Activated T-cell treated with anti-CD3 and anti-CD28 coated beads, Interleukin-2, amount 50 U/mL, for 4 hours (primary cell): Measurements from ENCODE around the gene HOXC4. TPM values are rescaled to one million over a fixed set of nuclear protein-coding genes. Genes with fewer than 3 reads are reported as not detected.
A peak's percentile ranks its signal among the peaks of the same experiment; 100 is the strongest.
"Not testable (repeated sequence)": the region's sequence is repeated elsewhere in the genome, so short reads cannot be mapped to it uniquely, and the experiment has no call there.

ENCODE experiments used
- ATAC-seq, 2 donors: fragments of 200-7000 bp; cut with Tn5 transposase; one replicate each; pipeline ENCODE4 v1.10.0; 2021
- DNase-seq: peaks from one replicate; pipeline ENCODE4 v3.0.0-alpha.2; 2020
- H3K27me3 Mint-ChIP-seq: one replicate; pipeline ENCODE4 v1.8.0; 2021; ENCODE audit warnings: low read depth, mixed read lengths
- H3K36me3 Mint-ChIP-seq: one replicate; pipeline ENCODE4 v1.8.0; 2022; ENCODE audit warnings: mixed read lengths; ENCODE audit not compliant: insufficient read depth
- H3K4me1 Mint-ChIP-seq: one replicate; pipeline ENCODE4 v1.8.0; 2021; ENCODE audit warnings: low read depth, mixed read lengths
- H3K4me3 Mint-ChIP-seq: one replicate; pipeline ENCODE4 v1.8.0; 2021; ENCODE audit warnings: mild to moderate bottlenecking, moderate library complexity, mixed read lengths
- H3K9me3 Mint-ChIP-seq: one replicate; pipeline ENCODE4 v1.8.0; 2021; ENCODE audit warnings: mixed read lengths
- total RNA-seq, 3 donors: library from RNA; stranded (reverse); gene quantifications; one replicate each; pipeline ENCODE4 v1.2.1, GENCODE V29; 2021

Gene HOXC4
- total RNA-seq, 3 donors from 2014 or later: 0.16 to 0.40 (median 0.29) TPM

DNA sequence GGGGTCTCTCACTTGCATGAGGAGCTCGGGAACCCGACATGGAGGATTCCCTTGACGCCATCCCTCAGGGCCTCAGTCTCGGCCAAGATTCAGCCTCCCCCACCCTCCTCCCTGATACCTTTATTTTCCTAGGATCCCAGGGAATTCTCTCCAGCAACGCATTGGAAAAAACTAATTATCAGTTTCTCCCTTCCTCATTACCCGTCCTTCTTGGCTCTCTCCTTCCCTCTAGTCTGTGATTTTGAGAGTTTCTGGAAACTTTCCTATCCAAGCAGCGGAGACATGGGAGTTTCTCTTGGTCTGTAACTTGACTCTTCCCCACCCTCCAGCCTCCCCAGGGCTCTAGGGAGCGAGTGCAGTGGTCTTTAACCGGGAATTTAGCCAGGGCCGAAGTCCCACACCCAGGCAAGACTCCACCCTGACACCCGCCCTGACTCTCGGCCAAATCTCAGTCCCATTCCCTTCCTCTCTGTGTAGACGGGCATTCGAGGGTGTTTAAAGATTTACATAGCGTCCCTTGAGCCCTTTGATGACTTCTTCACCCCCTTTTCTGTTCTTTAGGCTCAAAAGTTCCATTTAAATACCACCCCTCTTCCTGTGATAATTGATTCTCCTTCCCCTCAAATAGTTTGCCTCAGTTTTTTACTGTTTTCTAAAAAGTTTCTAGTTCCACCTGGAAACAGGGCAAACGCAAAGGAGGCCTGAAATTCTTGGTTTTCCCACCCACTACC lies 14.1 kb upstream of the HOXC4 start:
- H3K4me3 Mint-ChIP-seq: no peak overlapping the region
- no peak for ATAC-seq

GRCh38 chr12:54040148-54040494 lies 13.5 kb upstream of the HOXC4 start:
- H3K27me3 Mint-ChIP-seq: peaks cover 90% of the 10 kb centered on the region
- H3K4me3 Mint-ChIP-seq: no peak overlapping the region
- H3K36me3 Mint-ChIP-seq: no peaks in the 10 kb centered on the region
- ATAC-seq (no peak), DNase-seq (no peak)
- no peaks in the 10 kb centered on the region for H3K9me3 Mint-ChIP-seq
- peaks cover 4% of the 10 kb centered on the region for H3K4me1 Mint-ChIP-seq

More for the DNA sequence above, 14.1 kb upstream of the HOXC4 start:
- Mint-ChIP-seq H3K27me3 (peaks cover 90% of the 10 kb centered on the region), H3K36me3 (no peaks in the 10 kb centered on the region), H3K4me1 (peaks cover 6% of the 10 kb centered on the region), H3K9me3 (no peaks in the 10 kb centered on the region)
- DNase-seq: no peak

- DNase-seq (no peak), ATAC-seq (no peak)
- Mint-ChIP-seq H3K9me3 (no peaks in the 10 kb centered on the region), H3K4me1 (peaks cover 4% of the 10 kb centered on the region), H3K27me3 (peaks cover 90% of the 10 kb centered on the region), H3K36me3 (no peaks in the 10 kb centered on the region), H3K4me3 (no peak overlapping the region)
Observed at GRCh38 chr12:54040648-54041047, 13.0 kb upstream of the HOXC4 start.

GRCh38 chr12:54041097-54041690 lies 12.4 kb upstream of the HOXC4 start:
- DNase-seq: no peak
- H3K27me3 Mint-ChIP-seq: peaks cover 90% of the 10 kb centered on the region
- H3K4me1 Mint-ChIP-seq: peaks cover 4% of the 10 kb centered on the region
- no peaks in the 10 kb centered on the region for H3K36me3 Mint-ChIP-seq
- H3K4me3 Mint-ChIP-seq: no peak overlapping the region
- ATAC-seq: no peak
- no peaks in the 10 kb centered on the region for H3K9me3 Mint-ChIP-seq

- peaks cover 91% of the 10 kb centered on the region for H3K27me3 Mint-ChIP-seq
- H3K9me3 Mint-ChIP-seq, H3K4me1 Mint-ChIP-seq, ATAC-seq, DNase-seq, H3K4me3 Mint-ChIP-seq, H3K36me3 Mint-ChIP-seq: not testable (repeated sequence)
Observed at GRCh38 chr12:54042033-54042432, 11.6 kb upstream of the HOXC4 start.

GRCh38 chr12:54042970-54043853 lies 10.4 kb upstream of the HOXC4 start:
- Mint-ChIP-seq H3K9me3 (no peaks in the 10 kb centered on the region), H3K36me3 (no peaks in the 10 kb centered on the region), H3K4me1 (peaks cover 9% of the 10 kb centered on the region), H3K27me3 (peaks cover 92% of the 10 kb centered on the region), H3K4me3 (no peak overlapping the region)
- DNase-seq (no peak), ATAC-seq (no peak)

- DNase-seq (no peak), ATAC-seq (no peak)
- Mint-ChIP-seq H3K4me1 (peaks cover 9% of the 10 kb centered on the region), H3K27me3 (peaks cover 92% of the 10 kb centered on the region), H3K4me3 (no peak overlapping the region), H3K9me3 (no peaks in the 10 kb centered on the region), H3K36me3 (no peaks in the 10 kb centered on the region)
Observed at GRCh38 chr12:54044425-54045103, 9.1 kb upstream of the HOXC4 start.

GRCh38 chr12:54045401-54045800 lies 8.2 kb upstream of the HOXC4 start:
- Mint-ChIP-seq H3K27me3 (peaks cover 92% of the 10 kb centered on the region), H3K4me1 (peaks cover 15% of the 10 kb centered on the region), H3K9me3 (no peaks in the 10 kb centered on the region), H3K4me3 (no peak overlapping the region), H3K36me3 (no peaks in the 10 kb centered on the region)
- ATAC-seq (no peak), DNase-seq (no peak)

- Mint-ChIP-seq H3K4me3 (no peak overlapping the region), H3K27me3 (peaks cover 94% of the 10 kb centered on the region), H3K9me3 (no peaks in the 10 kb centered on the region), H3K4me1 (peaks cover 16% of the 10 kb centered on the region), H3K36me3 (no peaks in the 10 kb centered on the region)
- DNase-seq (no peak), ATAC-seq (no peak)
Observed at GRCh38 chr12:54045868-54046521, 7.6 kb upstream of the HOXC4 start.

- Mint-ChIP-seq H3K4me1 (peaks cover 17% of the 10 kb centered on the region), H3K4me3 (peak overlapping the region; percentile 16)
- ATAC-seq: peak in 1 of 2 donors; percentile 25
Observed at GRCh38 chr12:54046809-54047159, 6.9 kb upstream of the HOXC4 start.

GRCh38 chr12:54047160-54047963 lies 6.3 kb upstream of the HOXC4 start:
- H3K9me3 Mint-ChIP-seq: no peaks in the 10 kb centered on the region
- no peaks in the 10 kb centered on the region for H3K36me3 Mint-ChIP-seq
- H3K4me3 Mint-ChIP-seq: peak overlapping the region; percentile 16
- no peak for DNase-seq
- H3K27me3 Mint-ChIP-seq: peaks cover 95% of the 10 kb centered on the region
- ATAC-seq: no peak
- H3K4me1 Mint-ChIP-seq: peaks cover 22% of the 10 kb centered on the region

More at GRCh38 chr12:54046809-54047159, 6.9 kb upstream of the HOXC4 start:
- DNase-seq: no peak
- Mint-ChIP-seq H3K36me3 (no peaks in the 10 kb centered on the region), H3K9me3 (no peaks in the 10 kb centered on the region), H3K27me3 (peaks cover 95% of the 10 kb centered on the region)

DNA sequence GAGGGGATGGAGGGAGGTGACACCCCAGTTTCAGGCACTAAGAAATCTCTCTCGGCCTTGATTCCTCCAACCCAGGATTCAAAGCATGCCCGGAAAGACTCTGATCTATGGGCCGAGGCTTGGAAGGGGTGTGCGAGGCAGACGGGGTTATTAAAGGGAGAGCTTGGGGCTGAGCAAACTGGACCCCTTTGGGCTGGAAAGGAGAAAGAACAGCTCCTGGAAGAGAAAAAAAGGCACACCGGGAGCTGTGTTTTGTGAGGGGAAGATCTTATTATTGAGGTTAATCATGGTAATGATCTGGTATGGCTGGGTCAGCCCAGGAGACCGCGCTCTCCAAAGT lies 5.7 kb upstream of the HOXC4 start:
- H3K9me3 Mint-ChIP-seq: no peaks in the 10 kb centered on the region
- H3K36me3 Mint-ChIP-seq: no peaks in the 10 kb centered on the region
- H3K4me1 Mint-ChIP-seq: peaks cover 28% of the 10 kb centered on the region
- peaks cover 95% of the 10 kb centered on the region for H3K27me3 Mint-ChIP-seq
- ATAC-seq (no peak), DNase-seq (no peak)
- no peak overlapping the region for H3K4me3 Mint-ChIP-seq

DNA sequence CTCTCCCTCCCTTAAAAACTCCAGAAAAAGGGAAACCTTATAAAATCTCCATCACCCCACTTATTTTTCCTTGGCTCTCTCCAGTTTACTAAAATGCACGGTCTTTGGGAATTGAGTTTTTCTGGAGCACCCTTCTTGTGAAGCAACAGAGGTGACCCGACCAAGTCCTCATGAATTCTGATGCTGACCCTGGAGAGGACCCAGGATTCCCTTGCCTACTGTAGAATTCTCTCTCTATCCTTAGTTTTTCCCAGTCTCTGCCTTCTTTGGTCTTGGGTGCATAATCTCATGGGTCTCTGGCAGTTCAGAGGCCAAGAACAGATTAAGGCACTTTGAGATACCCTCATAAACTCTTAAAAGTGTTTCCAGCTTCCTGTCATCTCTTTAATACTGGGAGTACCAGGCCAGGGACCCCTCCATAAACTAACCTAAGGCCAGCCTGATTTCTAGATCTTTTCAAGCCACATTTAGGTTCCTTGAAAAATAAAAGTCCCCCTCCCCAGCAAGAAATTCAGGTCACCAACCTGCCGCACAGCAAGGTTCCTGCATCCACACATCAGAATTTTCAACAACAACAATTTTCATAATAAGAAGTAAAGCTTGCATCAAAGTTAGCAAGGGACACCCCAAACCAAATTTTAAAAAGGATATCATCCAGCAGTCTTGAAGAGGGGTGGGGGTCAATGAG lies 5.1 kb upstream of the HOXC4 start:
- no peak overlapping the region for H3K4me3 Mint-ChIP-seq
- ATAC-seq: no peak
- peaks cover 33% of the 10 kb centered on the region for H3K4me1 Mint-ChIP-seq
- H3K9me3 Mint-ChIP-seq: no peaks in the 10 kb centered on the region
- H3K36me3 Mint-ChIP-seq: no peaks in the 10 kb centered on the region
- H3K27me3 Mint-ChIP-seq: peaks cover 92% of the 10 kb centered on the region
- DNase-seq: no peak
